SK-N-SH treated with all-trans-retinoic acid at 6 μM for 48 hours (cell line): ENCODE results near the gene L2HGDH.
A peak's percentile ranks its signal among the peaks of the same experiment; 100 is the strongest.

ENCODE experiments used
- ARNTL ChIP-seq: fragments of 450-650 bp; formaldehyde crosslinking; IDR thresholded peaks from 2 replicates; pipeline ENCODE4 v1.5.0; 2020; ENCODE audit warnings: low read depth, mild to moderate bottlenecking, moderate library complexity, borderline replicate concordance
- PATZ1 ChIP-seq: fragments of 250-450 bp; sonication (Bioruptor Pico); IDR thresholded peaks from 2 replicates; pipeline ENCODE4 v1.8.0; 2020; ENCODE audit warnings: mild to moderate bottlenecking, moderate library complexity, borderline replicate concordance
- ZFP3 ChIP-seq: fragments of 250-450 bp; sonication (Bioruptor Pico); IDR thresholded peaks from 2 replicates; pipeline ENCODE4 v1.5.0; 2020; ENCODE audit warnings: mild to moderate bottlenecking, moderate library complexity

- TF ChIP-seq PATZ1 (CRISPR knock-in tag) (peak; percentile 97), ZFP3 (peak; percentile 68), ARNTL (CRISPR knock-in tag) (no peak)
Measured at GRCh38 chr14:50225067-50225973, 86.7 kb downstream of the L2HGDH start.
